ENCODE data around the gene SPOCD1.

GRCh38 chr1:31855038-31855845 lies 39.4 kb upstream of the SPOCD1 start:
- TF ChIP-seq CTCF (conservative IDR thresholded peaks at IDR 0.05; ENCODE audit: low read depth, low read length) (no peak), POLR2A (IDR thresholded peaks at IDR 0.05; ENCODE audit: low read depth, low read length) (no peak), RFX5 (IDR thresholded peaks at IDR 0.05; ENCODE audit: low read depth, low read length) (no peak), RCOR1 (IDR thresholded peaks at IDR 0.05; ENCODE audit: insufficient replicate concordance, low read length) (no peak)
